AG20443 (cell line): ENCODE measurements around the gene TRMT112.
A peak's percentile ranks its signal among the peaks of the same experiment; 100 is the strongest.

ENCODE experiments used
- DNase-seq: peaks from one replicate; pipeline ENCODE4 v3.0.0; 2012; ENCODE audit warnings: low spot score, mixed read lengths

TRMT112 gene

GRCh38 chr11:64317325-64317960, at the start of gene TRMT112:
TRMT112 (minus strand) TSS chr11:64317559; CDS start chr11:64317526, 33 bp downstream.
- peak; percentile 89 for DNase-seq

GRCh38 chr11:64366751-64367150, 49.4 kb upstream of the TRMT112 start:
- DNase-seq = no peak

GRCh38 chr11:64364911-64365310, 47.6 kb upstream of the TRMT112 start:
- no peak for DNase-seq

GRCh38 chr11:64364435-64364834, 47.1 kb upstream of the TRMT112 start:
- DNase-seq = no peak

GRCh38 chr11:64362339-64362738, 45.0 kb upstream of the TRMT112 start:
- DNase-seq = no peak

GRCh38 chr11:64361659-64362058, 44.3 kb upstream of the TRMT112 start:
- no peak for DNase-seq

- no peak for DNase-seq
These were observed 43.1 kb upstream of the TRMT112 start for GRCh38 chr11:64360448-64360921.

GRCh38 chr11:64359712-64360445, 42.5 kb upstream of the TRMT112 start:
- DNase-seq = no peak

GRCh38 chr11:64358907-64359711, 41.8 kb upstream of the TRMT112 start, which contains the start of gene RPS6KA4:
RPS6KA4 (plus strand) TSS chr11:64359162; CDS start chr11:64359236, 74 bp downstream.
- DNase-seq = peak; percentile 98

GRCh38 chr11:64358536-64358906, 41.2 kb upstream of the TRMT112 start:
- no peak for DNase-seq

GRCh38 chr11:64357904-64358535, 40.7 kb upstream of the TRMT112 start:
- DNase-seq = no peak

GRCh38 chr11:64357446-64357845, 40.1 kb upstream of the TRMT112 start:
- no peak for DNase-seq

- DNase-seq = peak; percentile 49
These were observed 39.4 kb upstream of the TRMT112 start for GRCh38 chr11:64356498-64357411.

GRCh38 chr11:64355078-64355940, 38.0 kb upstream of the TRMT112 start:
- peak; percentile 92 for DNase-seq

GRCh38 chr11:64353715-64354506, 36.6 kb upstream of the TRMT112 start:
- no peak for DNase-seq

GRCh38 chr11:64352995-64353714, 35.8 kb upstream of the TRMT112 start:
- DNase-seq = no peak

GRCh38 chr11:64352099-64352994, 35.0 kb upstream of the TRMT112 start:
- no peak for DNase-seq
